22Rv1 (cell line): ENCODE measurements around the gene SYT13.

ENCODE experiments used
- ZFX ChIP-seq: fragments of 450-650 bp; IDR thresholded peaks from 2 replicates; pipeline ENCODE4 v1.6.1; 2017; ENCODE audit warnings: antibody characterized with exemption, borderline replicate concordance
- TF ChIP-seq, protein P1 (sequence below): fragments of 450-650 bp; IDR thresholded peaks from 2 replicates; pipeline ENCODE4 v1.5.1; 2017; ENCODE audit warnings: mild to moderate bottlenecking

DNA sequence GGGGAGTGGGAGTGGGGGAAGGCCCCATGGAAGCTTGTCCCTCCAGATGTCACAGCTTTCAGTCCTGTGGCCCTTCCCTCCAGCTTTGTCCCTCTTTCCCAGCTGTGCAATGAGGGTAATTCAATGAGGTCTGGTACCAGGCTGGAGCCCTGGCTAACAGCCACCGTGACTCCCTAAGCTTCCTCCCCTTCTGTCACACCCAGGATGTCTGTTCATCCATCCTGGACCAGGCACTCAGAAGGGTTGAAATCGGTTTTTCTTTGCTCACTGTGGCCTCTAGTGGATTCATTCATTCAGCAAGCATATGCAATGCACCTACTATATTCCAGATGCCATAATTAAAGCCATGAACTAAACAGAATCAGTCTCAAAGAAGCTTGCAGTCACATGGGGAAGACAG lies 38.7 kb downstream of the SYT13 start:
- TF ChIP-seq, protein P1, sequence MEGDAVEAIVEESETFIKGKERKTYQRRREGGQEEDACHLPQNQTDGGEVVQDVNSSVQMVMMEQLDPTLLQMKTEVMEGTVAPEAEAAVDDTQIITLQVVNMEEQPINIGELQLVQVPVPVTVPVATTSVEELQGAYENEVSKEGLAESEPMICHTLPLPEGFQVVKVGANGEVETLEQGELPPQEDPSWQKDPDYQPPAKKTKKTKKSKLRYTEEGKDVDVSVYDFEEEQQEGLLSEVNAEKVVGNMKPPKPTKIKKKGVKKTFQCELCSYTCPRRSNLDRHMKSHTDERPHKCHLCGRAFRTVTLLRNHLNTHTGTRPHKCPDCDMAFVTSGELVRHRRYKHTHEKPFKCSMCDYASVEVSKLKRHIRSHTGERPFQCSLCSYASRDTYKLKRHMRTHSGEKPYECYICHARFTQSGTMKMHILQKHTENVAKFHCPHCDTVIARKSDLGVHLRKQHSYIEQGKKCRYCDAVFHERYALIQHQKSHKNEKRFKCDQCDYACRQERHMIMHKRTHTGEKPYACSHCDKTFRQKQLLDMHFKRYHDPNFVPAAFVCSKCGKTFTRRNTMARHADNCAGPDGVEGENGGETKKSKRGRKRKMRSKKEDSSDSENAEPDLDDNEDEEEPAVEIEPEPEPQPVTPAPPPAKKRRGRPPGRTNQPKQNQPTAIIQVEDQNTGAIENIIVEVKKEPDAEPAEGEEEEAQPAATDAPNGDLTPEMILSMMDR = no peak
- no peak for TF ChIP-seq ZFX
